Measurements from ENCODE around the gene HSPB9.
"Not testable (repeated sequence)": the region's sequence is repeated elsewhere in the genome, so short reads cannot be mapped to it uniquely, and the experiment has no call there.

Gene HSPB9

GRCh38 chr17:42143138-42143537 is 20.5 kb downstream of the HSPB9 start:
- not testable (repeated sequence) for DNase-seq (ENCODE audit: low read depth in 2 of 2)

GRCh38 chr17:42146911-42147607 is 24.5 kb downstream of the HSPB9 start:
- DNase-seq (ENCODE audit: low read depth in 2 of 2) = no peak

- no peak for DNase-seq (ENCODE audit: low read depth in 2 of 2)
Measured at GRCh38 chr17:42153919-42154742, 31.5 kb downstream of the HSPB9 start.

GRCh38 chr17:42155614-42156045 is 33.0 kb downstream of the HSPB9 start:
- no peak for DNase-seq (ENCODE audit: low read depth in 2 of 2)

GRCh38 chr17:42159796-42160530 is 37.4 kb downstream of the HSPB9 start:
- no peak for DNase-seq (ENCODE audit: low read depth in 2 of 2)

GRCh38 chr17:42160531-42160910 is 37.9 kb downstream of the HSPB9 start:
- DNase-seq (ENCODE audit: low read depth in 2 of 2) = no peak

GRCh38 chr17:42163113-42163512 is 40.5 kb downstream of the HSPB9 start:
- DNase-seq (ENCODE audit: low read depth in 2 of 2) = no peak

GRCh38 chr17:42163696-42164407 is 41.2 kb downstream of the HSPB9 start:
- no peak for DNase-seq (ENCODE audit: low read depth in 2 of 2)

GRCh38 chr17:42165751-42166150 is 43.1 kb downstream of the HSPB9 start:
- no peak for DNase-seq (ENCODE audit: low read depth in 2 of 2)

GRCh38 chr17:42166196-42166763 is 43.7 kb downstream of the HSPB9 start:
- DNase-seq (ENCODE audit: low read depth in 2 of 2) = no peak

GRCh38 chr17:42167807-42168206 is 45.2 kb downstream of the HSPB9 start:
- DNase-seq (ENCODE audit: low read depth in 2 of 2) = no peak

- DNase-seq (ENCODE audit: low read depth in 2 of 2) = no peak
Measured at GRCh38 chr17:42169351-42169750, 46.7 kb downstream of the HSPB9 start.

GRCh38 chr17:42171831-42172230 is 49.2 kb downstream of the HSPB9 start:
- no peak for DNase-seq (ENCODE audit: low read depth in 2 of 2)
